OCI-LY1 (cell line): ENCODE data around the gene HOXD10.

ENCODE experiments used
- CTCF ChIP-seq: fragments of 200-600 bp; sonication (generic), shearing (Covaris generic); IDR thresholded peaks from 2 replicates; pipeline ENCODE4 v1.5.1; 2017; ENCODE audit warnings: mild to moderate bottlenecking, antibody characterized with exemption, low read length, moderate library complexity, mixed read lengths
- EZH2 ChIP-seq: fragments of 200-600 bp; sonication (generic), shearing (Covaris generic); IDR thresholded peaks from 2 replicates; pipeline ENCODE4 v1.8.0; 2017; ENCODE audit warnings: borderline replicate concordance, mixed run types, mild to moderate bottlenecking, antibody characterized with exemption, low read length, moderate library complexity, mixed read lengths

GRCh38 chr2:176112375-176113302 lies 3.9 kb upstream of the HOXD10 start:
- TF ChIP-seq CTCF (no peak), EZH2 (no peak)
